GM19023 (cell line): ENCODE results near the gene SIK1.
"Not testable (repeated sequence)": the region's sequence is repeated elsewhere in the genome, so short reads cannot be mapped to it uniquely, and the experiment has no call there.

ENCODE experiments used
- ATAC-seq: cut with Tn5 transposase; IDR thresholded peaks from one replicate; pipeline ENCODE4 v1.9.1; 2021; ENCODE audit warnings: mild to moderate bottlenecking, moderate library complexity; ENCODE audit not compliant: unreplicated experiment

Gene SIK1

GRCh38 chr21:43398000-43398399, 28.9 kb downstream of the SIK1 start:
- not testable (repeated sequence) for ATAC-seq

GRCh38 chr21:43397439-43397808, 29.5 kb downstream of the SIK1 start:
- not testable (repeated sequence) for ATAC-seq

- not testable (repeated sequence) for ATAC-seq
Measured at GRCh38 chr21:43396788-43397438, 30.0 kb downstream of the SIK1 start.

GRCh38 chr21:43383351-43383750, 43.6 kb downstream of the SIK1 start:
- not testable (repeated sequence) for ATAC-seq

- ATAC-seq, result not testable (repeated sequence)
Measured at GRCh38 chr21:43382902-43383301, 44.0 kb downstream of the SIK1 start.

- peak; percentile 52 for ATAC-seq
Measured at GRCh38 chr21:43380852-43381533, 45.9 kb downstream of the SIK1 start.

GRCh38 chr21:43380337-43380736, 46.6 kb downstream of the SIK1 start:
- ATAC-seq, result not testable (repeated sequence)

- not testable (repeated sequence) for ATAC-seq
Measured at GRCh38 chr21:43379626-43380122, 47.3 kb downstream of the SIK1 start.

GRCh38 chr21:43376478-43376882, 50.5 kb downstream of the SIK1 start:
- no peak for ATAC-seq

GRCh38 chr21:43375837-43376477, 51.0 kb downstream of the SIK1 start:
- no peak for ATAC-seq

- no peak for ATAC-seq
Measured at GRCh38 chr21:43375006-43375836, 51.7 kb downstream of the SIK1 start.

- ATAC-seq, result no peak
Measured at GRCh38 chr21:43374228-43374885, 52.6 kb downstream of the SIK1 start.

- no peak for ATAC-seq
Measured at GRCh38 chr21:43373362-43374227, 53.3 kb downstream of the SIK1 start.

GRCh38 chr21:43372663-43373361, 54.1 kb downstream of the SIK1 start:
- ATAC-seq, result no peak

- ATAC-seq, result no peak
Measured at GRCh38 chr21:43371786-43372185, 55.1 kb downstream of the SIK1 start.

- ATAC-seq, result no peak
Measured at GRCh38 chr21:43370888-43371570, 55.9 kb downstream of the SIK1 start.

- no peak for ATAC-seq
Measured at GRCh38 chr21:43370091-43370658, 56.8 kb downstream of the SIK1 start.

- no peak for ATAC-seq
Measured at GRCh38 chr21:43369596-43370090, 57.3 kb downstream of the SIK1 start.
